ENCODE measurements around the gene DMRTB1. TPM values are rescaled to one million over a fixed set of nuclear protein-coding genes. Genes with fewer than 3 reads are reported as not detected.

DMRTB1 gene
- total RNA-seq, 1 experiment from 2014 or later, result not detected

DNA sequence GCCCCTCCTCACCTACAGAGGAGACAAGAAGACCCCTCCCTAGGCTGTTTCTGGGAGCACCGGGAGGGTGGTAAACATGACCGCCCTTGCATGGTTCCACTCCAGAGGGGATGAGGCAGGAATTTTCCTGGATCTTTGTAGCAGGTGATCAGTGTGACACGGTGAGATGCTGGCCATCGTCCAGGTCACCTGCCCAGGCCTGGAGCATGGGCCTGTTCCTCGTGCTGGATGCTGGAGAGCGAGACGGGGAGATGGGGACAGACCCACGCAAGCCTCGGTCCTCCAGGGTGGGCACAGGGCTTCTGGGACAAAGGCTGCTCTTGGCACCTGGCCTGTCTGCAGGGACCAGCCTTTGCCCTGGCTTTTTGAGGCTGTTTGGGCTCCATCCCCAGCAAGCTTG lies 46.2 kb downstream of the DMRTB1 start:
- DNase-seq (ENCODE audit: low read depth, low spot score), result no peak
- Histone ChIP-seq H3K27ac (ENCODE audit: low read length) (no peak overlapping the region), H3K36me3 (ENCODE audit: control insufficient read depth, insufficient read depth, low read length) (no peaks in the 10 kb centered on the region), H3K4me3 (ENCODE audit: low read depth in 2 of 2, low read length in 2 of 2) (no peak overlapping the region), H3K27me3 (ENCODE audit: control insufficient read depth, insufficient read depth, low read length) (no peaks in the 10 kb centered on the region), H3K9me3 (ENCODE audit: control insufficient read depth, insufficient read depth, low read depth, low read length) (no peaks in the 10 kb centered on the region), H3K4me1 (ENCODE audit: control insufficient read depth, insufficient read depth, low read length) (no peaks in the 10 kb centered on the region)
- no peak for ATAC-seq
- ChIA-PET POLR2A (no interaction called here), CTCF (no interaction called here)
- BruUV-seq (replicated peaks), result no TSS peak
- TF ChIP-seq CTCF (IDR thresholded peaks at IDR 0.05), result no peak
- TF ChIP-seq SIN3A (IDR thresholded peaks at IDR 0.05; ENCODE audit: borderline replicate concordance, insufficient read depth, low read depth, low read length), result no peak
- no peak for TF ChIP-seq POLR2AphosphoS5 (IDR thresholded peaks at IDR 0.05; ENCODE audit: low read depth, low read length)
- no peak for TF ChIP-seq TCF7L2 (IDR thresholded peaks at IDR 0.05; ENCODE audit: low read depth, low read length)
- TF ChIP-seq REST (IDR thresholded peaks at IDR 0.05; ENCODE audit: insufficient read depth in 1 of 2, low read depth in 2 of 2, low read length in 1 of 2), result no peak
- in situ Hi-C loops (cut with HindIII; ENCODE audit: low pct_unique_long_range_greater_than_20kb, low sequenced_read_pairs), result no loop called here
- intact Hi-C loops (cut with micrococcal nuclease; ENCODE audit: unreplicated experiment), result no loop called here

DNA sequence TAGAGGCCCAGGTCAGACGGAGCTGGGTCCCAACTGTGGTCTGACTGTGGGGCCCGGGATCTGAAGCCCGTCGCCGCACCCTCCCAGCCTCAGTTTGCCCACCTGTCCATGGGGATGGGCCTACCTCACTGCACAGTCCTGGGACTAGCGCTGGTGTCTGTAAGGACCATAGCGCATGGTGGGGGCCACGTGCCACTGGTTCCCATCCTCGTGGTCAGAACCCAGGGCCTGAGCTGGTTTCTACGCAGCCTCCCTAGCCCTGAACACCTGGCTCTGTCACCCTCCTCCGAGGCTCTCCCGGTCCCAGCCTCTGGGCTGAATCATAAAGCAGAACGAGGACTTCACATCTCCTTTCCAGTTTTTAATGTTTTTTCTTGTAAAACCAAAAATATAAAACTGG lies 46.7 kb downstream of the DMRTB1 start:
- no peak overlapping the region for H3K4me3 ChIP-seq (ENCODE audit: low read depth in 2 of 2, low read length in 2 of 2)
- ChIA-PET POLR2A (no interaction called here), CTCF (no interaction called here)
- ATAC-seq, result no peak
- intact Hi-C loops (cut with micrococcal nuclease; ENCODE audit: unreplicated experiment), result no loop called here
- H3K27ac ChIP-seq (ENCODE audit: low read length), result no peak overlapping the region
- no peaks in the 10 kb centered on the region for H3K36me3 ChIP-seq (ENCODE audit: control insufficient read depth, insufficient read depth, low read length)
- BruUV-seq (replicated peaks), result no TSS peak
- no peaks in the 10 kb centered on the region for H3K27me3 ChIP-seq (ENCODE audit: control insufficient read depth, insufficient read depth, low read length)
- no peaks in the 10 kb centered on the region for H3K9me3 ChIP-seq (ENCODE audit: control insufficient read depth, insufficient read depth, low read depth, low read length)
- no peak for DNase-seq (ENCODE audit: low read depth, low spot score)
- TF ChIP-seq REST (IDR thresholded peaks at IDR 0.05; ENCODE audit: insufficient read depth in 1 of 2, low read depth in 2 of 2, low read length in 1 of 2) (no peak), CTCF (IDR thresholded peaks at IDR 0.05) (no peak), SIN3A (IDR thresholded peaks at IDR 0.05; ENCODE audit: borderline replicate concordance, insufficient read depth, low read depth, low read length) (no peak), POLR2AphosphoS5 (IDR thresholded peaks at IDR 0.05; ENCODE audit: low read depth, low read length) (no peak), TCF7L2 (IDR thresholded peaks at IDR 0.05; ENCODE audit: low read depth, low read length) (no peak)
- in situ Hi-C loops (cut with HindIII; ENCODE audit: low pct_unique_long_range_greater_than_20kb, low sequenced_read_pairs), result no loop called here
- no peaks in the 10 kb centered on the region for H3K4me1 ChIP-seq (ENCODE audit: control insufficient read depth, insufficient read depth, low read length)
